Activated naive CD4-positive, alpha-beta T cell (primary cell): ENCODE measurements around the gene RRAGC.
"Not testable (repeated sequence)": the region's sequence is repeated elsewhere in the genome, so short reads cannot be mapped to it uniquely, and the experiment has no call there.

Experiments
- DNase-seq, 4 experiments: peaks; one replicate each; lab custom pipeline; 2025; lab: John Stamatoyannopoulos, UW

Gene RRAGC

DNA sequence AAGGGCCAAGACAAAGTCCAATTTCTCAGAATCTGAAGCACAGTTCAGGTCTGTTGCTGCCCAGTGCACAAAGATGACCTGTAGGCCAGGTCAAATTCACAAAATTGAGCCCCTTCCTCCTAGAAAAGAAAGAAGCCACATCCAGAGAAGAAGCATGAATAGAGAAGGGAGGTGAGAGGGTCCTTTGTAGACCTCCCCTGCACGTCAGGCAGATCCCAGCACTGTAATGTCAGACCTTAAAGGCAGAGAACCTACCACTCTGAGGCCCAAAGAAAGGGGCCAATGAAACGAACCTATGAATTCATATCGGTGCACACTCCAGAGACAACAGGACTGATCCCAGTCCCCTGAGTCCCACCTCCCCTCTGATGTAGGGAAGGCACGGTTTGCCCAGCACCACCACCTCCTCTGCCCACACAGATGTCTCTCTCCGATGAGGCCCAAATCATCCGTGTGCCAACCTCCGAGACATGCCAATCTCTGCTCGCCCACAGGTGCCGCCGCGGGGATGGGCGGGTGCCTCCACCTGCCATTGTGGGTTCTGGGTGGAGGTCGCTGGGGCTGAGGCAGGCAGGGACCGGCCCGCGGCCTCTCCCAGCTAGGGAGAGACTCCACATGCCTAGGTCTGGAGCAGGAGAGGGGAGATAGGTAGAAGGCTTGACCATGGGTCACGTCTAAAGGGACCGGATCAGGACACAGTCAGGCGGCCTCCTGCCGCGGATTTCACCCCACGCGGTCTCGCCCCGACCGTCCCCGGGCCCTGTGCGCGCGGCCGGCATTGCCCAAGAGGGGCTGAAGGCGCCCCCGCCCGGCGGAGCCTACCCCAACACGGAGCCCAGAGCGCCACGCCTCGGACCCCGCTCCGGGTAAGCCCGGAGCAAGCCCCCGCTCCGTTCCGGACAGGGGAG lies 42.1 kb downstream of the RRAGC start:
- no peak for DNase-seq

DNA sequence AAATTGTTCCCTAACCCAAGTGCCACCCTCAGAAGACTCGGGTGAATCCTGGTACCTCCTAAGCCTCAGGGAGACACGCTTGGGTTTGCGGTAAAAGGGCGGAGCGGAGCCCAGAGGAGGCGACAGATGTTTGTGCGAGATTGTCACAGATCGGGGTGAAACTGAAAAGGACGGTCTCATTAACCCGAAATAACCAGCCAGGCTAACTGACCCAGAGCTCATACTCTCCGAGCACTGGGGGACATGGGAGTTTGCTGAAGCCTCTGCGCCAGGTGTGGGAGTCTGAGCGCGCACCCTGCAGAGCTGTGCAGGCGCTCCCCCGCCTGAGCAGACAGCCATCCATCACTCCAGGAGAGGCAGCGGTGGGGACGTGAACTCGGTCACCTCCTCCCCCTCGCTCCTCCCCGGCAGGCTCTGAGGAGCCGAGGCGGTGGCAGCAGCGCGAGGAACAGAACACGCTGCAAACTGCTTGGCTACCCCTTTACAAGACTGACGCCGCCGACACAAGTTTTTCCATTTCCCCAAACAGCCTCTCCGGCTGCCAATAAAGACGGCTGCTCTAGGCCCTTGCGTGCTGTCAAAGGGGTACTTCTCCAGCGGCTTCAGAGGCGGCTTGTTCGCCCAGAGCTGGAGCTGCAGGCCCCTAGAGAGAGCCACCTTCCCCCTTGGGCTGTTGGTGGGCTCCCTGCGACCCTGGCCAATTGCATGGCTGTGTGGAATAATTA lies 43.5 kb downstream of the RRAGC start:
- no peak for DNase-seq

DNA sequence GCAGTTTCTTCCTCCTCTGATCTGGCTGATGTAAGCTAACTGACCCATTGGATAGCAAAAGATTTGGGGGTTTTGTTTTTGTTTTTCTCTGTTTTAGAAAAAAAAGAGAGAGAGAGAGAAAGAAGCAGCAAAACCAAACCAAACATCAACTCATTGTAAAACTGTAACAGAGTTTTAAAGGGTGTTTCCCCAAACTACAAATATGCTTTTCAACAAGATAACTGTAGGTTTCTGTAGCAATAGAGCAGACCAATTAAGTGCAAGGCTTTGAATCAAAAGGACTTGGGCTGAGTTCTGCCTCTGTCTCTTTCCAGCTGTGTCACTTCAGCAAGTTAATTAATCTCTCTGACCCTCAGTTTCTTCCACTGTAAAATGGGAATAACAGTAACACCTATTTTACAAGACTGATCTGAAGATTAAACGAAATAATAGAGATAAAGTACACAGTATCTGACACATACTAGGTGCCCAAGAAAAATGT lies 44.5 kb downstream of the RRAGC start:
- no peak for DNase-seq

DNA sequence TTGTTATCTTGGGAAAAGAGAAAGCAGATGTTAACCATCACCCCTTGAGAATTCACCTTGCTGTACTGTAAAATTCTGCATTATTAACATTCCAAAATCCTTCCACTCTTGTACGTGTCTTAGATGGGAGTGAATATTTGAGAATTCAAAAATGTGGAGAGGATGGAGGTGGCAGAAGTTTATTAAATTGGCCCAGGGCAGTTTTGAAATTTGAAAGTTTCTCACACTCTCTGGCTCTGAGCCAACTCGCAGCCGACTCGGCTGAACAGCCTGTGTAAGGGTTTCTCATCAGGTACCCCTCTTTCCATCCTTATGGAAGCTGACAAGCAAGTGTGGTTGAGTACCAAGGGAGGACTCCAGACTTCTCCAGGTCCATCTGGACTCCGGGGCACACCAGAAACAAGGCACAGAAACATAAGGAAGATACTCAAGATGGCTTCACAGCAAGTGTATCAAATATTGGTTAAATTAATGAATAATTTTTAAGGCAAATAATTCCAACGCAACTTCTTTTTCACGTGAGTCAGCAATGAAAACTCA lies 45.1 kb downstream of the RRAGC start:
- no peak for DNase-seq

DNA sequence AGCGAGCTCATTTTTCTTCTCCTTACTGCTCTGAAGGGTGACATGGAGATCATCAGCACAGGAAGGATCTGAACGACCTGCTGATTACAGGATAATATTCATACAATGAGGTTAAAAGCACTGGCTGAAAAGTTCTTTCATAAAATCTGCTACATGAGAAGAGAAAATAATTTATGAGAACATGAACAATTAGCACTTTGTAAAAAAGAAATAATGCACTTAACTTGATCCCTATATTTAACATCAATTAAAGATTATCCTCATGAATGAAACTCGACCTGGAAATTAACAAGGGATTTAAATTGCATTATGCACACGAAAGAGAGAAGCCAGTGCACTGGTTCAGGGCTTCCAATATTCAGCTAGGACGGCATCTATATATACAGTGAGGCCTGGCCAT lies 46.6 kb downstream of the RRAGC start:
- DNase-seq: no peak

DNA sequence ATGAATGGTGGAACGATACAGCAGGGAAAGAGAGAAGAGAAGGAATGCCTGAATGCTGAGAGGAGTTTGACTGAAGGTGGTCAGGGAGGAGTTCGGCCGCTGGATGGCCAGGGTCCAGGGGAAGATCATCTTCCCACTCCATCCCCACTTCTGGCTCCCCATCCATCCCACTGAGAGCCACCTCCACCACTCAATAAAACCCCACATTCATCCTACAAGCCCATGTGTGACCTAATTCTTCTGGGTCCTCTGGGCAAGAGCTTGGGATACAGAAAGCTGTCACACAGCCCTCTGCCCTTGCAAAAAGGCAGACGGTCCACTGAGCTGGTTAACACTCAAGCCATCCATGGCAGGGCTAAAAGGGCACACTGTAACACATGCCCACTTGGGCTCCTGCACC lies 48.1 kb downstream of the RRAGC start:
- DNase-seq: not testable (repeated sequence)

DNA sequence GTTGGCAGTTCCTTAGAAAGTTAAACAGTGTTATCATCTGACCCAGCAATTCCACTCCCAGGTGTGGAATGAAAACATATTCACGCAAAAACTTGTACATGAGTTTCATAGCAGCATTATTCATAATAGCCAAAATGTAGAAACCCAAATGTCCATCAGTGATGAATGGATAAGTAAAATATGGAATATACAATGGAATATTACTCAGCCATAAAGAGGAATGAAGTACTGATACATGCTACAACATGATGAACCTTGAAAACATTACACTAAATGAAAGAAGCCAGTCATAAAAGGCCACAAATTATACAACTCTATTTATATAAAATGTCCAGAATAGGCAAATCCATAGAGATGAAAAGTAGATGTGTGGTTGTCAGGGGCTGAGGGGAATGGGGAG lies 53.5 kb downstream of the RRAGC start:
- no peak for DNase-seq

DNA sequence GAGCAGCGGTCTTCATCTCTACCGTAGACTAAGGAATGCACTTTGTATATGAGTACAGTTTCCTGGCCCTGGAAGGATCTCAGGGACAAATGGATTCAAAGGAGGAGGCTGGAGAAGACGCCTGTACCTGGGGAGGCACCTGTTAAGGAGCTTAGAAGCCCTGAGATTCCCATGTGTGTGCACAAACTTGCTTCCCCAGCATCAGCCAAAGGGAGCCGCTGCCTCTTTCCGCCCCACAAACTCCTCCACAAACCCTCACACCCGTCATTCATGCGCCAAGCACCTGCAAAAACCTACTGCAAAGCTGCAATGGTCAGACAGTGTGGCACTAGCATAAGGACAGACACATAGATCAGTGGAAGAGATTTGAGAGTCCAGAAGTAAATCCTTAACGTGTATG lies 54.5 kb downstream of the RRAGC start:
- DNase-seq: no peak

DNA sequence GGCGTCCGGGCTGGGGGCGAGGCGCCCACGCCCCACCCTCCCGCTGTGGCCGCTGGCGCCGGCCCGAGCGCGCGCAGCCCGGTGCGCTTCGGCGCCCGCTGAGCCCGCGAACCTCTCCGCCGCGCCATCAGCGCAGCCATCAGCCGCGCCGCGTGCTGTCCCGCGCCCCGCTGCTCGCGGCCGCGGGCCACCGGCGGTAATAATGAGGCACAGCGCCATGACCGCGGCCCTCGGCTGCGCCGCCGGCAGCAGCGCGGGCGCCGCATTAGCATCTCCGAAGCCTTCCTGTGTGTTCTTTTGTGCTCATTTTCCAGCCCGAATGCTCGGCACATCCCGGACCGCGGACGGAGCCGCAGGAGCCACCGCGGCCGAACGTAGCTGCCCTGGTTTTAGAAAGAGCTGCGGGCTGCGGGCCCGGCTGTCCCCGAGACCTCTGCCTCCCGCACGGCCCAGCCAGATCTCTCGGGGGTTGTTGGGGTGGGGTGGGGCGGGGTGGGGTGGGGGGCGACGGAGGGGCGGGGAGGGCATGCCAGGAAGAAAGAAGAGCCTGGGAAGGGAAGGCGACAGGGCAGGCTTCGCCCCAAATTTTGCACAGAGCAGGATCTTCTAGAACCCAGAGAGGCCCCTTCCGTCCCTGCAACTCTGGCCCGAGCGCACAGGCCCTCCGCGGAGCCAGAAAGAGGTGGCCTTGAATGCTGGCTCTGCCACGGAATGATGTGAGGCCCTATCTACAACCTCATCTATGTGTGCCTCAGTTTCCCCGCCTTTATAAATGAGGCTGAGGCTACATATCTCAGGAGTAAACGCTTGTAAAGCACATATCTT lies 55.3 kb downstream of the RRAGC start:
- DNase-seq: no peak

DNA sequence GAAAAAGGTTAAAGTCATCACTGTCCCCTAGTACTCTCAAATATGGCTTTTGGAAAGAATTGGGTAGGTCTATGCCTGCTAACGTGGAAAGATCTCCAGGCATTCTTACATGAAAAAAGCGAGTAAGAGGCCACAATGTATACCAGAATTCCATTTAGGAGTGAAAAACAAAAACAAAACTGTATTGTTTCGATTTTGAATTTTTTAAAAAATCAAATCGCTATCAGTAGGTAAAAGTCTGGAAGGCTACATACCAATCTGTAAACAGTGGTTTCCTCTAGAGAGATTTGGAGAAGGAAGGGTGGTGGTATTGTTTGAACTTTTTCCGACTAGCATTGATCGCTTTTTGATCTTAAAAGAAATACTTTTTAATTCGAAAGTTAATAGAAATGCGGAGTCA lies 55.9 kb downstream of the RRAGC start:
- DNase-seq: no peak

DNA sequence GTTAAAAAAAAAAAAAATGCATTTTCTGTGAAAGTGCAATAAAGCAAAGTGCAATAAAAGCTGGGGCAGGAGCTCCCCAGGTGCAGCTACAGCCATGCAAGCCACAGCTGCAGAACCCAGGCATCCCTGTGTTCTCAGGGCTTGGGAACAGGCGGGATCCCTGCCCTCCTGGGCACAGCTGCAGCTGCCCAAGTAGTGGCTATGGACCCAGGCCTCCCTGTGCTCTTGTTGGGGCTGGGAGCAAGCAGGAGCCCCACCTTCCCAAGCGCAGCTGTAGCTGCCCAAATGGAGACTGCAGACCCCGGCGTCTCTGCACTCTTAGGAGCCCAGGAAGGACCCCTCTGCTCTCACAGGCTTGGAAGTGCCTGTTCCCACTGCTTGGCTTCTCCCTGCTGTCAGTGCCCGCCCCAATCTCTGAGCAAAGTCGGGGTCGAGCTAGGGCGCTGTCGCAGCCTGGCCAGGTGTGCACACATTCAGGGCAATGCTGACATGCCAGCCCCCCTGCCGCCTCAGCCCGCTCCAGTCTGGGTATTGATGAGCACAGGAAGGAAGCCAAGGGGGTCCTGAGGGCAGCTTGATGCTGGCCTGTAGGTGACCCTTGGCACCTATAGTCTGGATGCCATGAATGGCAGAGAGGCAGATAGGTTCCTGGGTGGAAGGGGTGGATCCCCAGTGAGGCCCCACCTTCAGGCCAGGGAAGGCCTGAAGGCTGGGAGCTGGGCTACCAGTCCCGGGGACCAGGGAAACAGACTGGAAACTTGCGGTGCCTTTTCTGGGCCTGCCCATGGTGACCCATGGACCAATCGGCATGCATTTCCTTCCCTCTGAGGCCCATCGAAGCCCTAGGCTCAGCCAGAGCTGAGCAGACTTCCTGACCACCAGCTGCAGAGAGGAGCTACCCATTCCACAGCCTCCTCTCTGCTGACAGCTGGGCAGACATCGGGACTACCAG lies 58.6 kb downstream of the RRAGC start:
- no peak for DNase-seq

DNA sequence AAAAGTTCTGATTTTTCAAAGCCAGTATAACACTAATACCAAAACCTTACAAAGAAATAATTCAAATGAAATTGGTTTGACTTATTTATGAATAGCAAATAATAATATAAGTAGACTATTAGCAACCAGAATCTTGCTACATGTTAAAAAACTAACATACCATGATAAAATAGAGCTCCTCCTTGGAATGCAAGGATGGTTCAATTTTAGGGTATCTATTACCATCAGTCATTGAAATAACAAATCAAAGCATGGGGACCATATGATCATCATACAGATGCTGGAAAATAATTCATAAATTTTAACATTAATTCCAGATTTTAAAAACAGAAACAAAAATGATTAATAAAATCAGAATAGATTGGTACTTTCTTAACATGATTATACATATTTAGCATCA lies 66.3 kb downstream of the RRAGC start:
- DNase-seq: no peak

DNA sequence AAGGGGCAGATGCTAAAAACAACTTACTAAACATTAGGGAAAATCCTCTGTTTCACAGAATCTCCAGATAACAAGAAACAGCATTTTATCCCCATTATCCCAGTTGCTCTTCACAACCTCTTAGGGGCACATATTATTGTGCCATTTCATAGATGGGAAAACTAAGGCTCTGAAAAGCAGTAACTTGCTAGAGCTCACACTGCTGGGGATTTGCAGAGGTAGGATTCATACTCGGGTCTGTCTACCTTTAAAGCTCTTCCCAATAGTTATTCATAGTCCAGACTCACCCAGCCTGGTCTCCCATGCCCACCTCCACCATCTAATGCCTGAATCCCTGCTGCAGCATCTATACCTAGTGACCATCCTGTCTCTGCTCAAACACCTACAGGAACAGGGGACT lies 67.7 kb downstream of the RRAGC start:
- DNase-seq: no peak

DNA sequence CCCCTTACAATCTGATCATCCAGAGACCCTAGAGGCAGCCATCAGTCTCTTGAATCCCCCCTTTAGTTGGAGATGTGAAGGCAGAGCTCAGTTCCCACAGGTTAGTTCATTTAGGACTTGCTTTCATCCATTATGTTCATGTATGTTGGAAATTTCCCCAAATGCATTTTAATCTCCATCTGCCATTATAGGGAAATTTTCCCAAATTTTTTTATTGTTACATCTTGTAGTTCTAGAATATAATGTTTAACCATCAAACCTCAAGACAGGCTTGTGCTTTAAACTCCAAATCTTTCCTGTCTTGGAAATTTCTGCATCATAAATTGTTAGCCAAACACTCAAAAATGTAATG lies 68.4 kb downstream of the RRAGC start:
- DNase-seq: no peak

DNA sequence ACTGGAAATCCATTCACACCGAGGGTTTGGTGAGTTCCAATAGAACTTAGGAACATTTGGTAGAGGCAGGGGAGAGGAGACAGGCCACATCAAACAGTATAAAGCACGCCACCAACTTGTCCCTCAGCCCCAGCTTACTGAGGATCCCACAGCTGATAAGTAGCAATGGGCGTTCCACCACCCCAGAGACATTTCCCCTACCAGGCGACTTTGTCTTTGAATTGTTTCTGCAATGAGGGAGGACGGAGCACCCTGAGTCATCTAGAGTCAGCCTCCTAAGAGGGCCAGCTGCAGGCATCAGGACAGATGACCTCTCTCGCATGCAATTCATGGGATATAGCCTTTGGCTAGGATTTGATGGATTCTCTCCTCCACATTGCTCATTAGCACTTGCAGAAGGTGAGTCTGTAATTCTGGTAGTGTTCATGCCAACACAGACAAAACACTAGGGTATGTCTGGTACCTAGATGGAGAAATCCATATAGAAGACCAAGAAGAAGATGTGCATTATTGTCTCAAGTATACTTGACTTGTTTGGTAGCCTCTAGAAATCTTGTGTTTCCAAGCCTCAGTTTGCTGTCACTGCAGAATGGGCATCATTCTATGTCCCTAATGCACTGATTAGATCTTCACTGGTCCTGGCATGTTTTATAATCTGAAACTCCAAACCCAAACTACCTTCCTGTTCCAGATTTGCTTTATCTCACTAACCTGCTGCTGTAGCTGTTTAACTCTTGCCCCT lies 69.0 kb downstream of the RRAGC start:
- no peak for DNase-seq

DNA sequence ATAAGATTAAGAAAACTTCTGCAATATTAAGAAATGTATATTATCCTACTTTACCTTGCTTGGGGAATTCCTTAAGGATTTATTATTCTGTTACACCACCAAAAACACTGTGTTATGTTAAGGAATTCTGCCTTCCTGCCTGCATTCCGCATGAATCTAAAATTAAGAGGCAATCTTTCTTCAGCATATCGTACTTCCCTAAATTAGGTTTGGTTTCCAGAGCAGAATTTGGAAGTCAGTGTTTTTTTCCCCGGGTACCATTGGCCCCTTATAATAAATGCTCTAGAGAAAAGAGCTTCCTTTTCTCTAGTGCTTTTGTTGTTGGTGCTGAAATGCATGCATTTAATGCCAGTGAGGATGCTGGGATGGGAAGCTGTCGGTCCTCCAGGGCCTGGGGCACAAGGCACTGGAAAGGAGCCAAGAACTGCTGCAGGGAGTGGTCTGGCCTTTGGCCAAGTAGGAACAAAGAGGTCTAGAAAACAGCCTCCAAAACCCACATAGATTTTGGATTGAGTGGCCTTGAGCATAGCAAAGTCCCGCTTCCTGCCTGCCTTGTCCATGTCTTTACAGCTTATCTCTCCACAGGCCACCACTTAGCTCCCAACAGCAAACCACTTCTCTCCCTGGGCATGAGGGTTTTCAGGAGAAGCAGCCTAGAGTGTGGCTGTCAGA lies 69.9 kb downstream of the RRAGC start:
- no peak for DNase-seq

DNA sequence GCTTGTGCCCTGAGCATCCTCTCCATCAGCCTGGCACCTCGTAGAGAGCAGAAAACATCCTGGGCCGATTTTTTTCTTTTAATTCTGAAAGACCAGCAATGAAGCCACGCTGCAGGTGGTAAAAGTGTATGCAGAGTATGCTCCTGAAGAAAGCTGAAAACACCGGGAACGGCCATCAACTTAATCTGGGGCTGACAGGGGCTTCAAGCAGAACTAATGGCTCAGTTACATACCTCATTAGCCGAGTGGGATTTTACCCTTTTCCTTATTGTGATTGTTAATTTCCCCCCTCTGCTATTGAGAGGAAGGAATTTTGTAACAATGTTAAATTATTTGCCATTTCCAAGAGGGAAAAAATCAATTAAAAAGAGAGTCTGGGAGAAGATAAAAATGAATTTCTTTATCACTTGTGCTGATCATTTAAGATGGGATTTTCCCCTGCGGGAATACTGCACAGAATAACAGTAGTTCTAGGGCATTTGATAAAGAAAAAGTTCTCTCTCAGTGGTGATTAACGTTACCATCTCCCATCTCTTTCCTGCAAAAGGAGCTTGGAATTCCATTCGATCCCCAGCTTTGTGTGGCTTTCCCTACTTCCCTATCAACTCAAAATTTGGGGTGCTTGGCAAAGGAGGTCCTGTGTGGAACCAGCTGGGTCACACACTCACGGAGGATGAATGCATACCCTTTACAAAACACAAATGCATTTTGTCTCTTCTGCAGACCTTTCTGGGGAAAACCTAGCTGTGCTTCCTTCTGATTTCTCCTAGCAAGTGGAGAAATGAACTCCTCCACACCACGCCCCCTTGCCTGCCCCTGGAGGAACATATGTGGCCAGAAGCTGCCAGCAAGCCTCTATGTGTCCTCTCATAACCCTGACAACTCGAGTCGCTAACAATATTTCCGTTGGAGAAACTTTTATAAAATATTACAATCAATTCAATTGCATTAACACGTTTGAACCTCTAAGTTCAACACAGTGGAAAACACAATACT lies 70.9 kb downstream of the RRAGC start:
- no peak for DNase-seq
